HG03139 (cell line): ENCODE data around the gene THSD4.
"Not testable (repeated sequence)": the region's sequence is repeated elsewhere in the genome, so short reads cannot be mapped to it uniquely, and the experiment has no call there.

Source experiments
- ATAC-seq: cut with Tn5 transposase; IDR thresholded peaks from one replicate; pipeline ENCODE4 v1.9.1; 2021; ENCODE audit not compliant: unreplicated experiment

Gene THSD4

DNA sequence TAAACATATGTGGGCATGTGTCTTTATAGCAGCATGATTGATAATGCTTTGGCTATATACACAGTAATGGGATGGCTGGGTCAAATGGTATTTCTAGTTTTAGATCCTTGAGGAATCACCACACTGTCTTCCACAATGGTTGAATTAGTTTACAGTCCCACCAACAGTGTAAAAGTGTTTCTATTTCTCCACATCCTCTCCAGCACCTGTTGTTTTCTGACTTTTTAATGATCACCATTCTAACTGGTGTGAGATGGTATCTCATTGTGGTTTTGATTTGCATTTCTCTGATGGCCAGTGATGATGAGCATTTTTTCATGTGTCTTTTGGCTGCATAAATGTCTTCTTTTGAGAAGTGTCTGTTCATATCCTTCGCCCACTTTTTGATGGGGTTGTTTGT, 252.5 kb downstream of the THSD4 start:
- not testable (repeated sequence) for ATAC-seq

DNA sequence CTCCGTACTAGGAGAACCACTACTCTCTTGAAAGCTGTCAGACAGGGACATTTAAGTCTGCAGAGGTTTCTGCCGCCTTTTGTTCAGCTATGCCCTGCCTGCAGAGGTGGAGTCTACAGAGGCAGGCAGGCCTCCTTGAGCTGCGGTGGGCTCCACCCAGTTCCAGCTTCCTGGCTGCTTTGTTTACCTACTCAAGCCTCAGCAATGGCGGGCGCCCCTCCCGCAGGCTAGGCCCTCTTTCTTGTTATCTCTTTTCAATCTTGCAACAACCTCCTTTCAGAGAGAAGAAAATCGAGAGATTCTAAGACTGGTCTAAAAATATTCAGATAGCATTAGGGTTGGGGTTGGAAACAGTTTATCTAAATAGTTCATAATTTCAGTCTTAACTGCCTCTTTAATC, 257.5 kb downstream of the THSD4 start:
- ATAC-seq: not testable (repeated sequence)

GRCh38 chr15:71373917-71374316, 258.6 kb downstream of the THSD4 start:
- ATAC-seq: no peak

- ATAC-seq: no peak
Measured at GRCh38 chr15:71374607-71375352, 259.5 kb downstream of the THSD4 start.

DNA sequence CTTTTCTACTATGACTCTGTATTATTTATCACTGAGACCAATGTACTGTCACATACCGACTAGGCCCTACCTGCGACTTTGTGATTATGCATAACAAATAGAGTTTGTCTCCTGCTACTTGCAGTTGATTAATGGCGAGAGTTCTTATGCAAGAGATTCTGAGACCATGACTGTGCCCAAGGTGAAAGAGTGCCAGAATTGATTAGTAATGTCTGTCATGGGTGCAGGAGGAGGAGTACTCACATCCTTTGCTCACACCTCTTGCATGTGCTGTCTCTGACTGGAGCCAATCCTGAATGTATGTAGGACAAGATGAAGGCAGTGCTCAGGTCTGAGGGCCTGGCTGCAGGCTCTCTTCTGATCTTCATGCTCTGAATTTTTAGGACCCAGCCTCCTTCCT, 260.7 kb downstream of the THSD4 start:
- no peak for ATAC-seq

GRCh38 chr15:71379893-71380292, 264.6 kb downstream of the THSD4 start:
- no peak for ATAC-seq

DNA sequence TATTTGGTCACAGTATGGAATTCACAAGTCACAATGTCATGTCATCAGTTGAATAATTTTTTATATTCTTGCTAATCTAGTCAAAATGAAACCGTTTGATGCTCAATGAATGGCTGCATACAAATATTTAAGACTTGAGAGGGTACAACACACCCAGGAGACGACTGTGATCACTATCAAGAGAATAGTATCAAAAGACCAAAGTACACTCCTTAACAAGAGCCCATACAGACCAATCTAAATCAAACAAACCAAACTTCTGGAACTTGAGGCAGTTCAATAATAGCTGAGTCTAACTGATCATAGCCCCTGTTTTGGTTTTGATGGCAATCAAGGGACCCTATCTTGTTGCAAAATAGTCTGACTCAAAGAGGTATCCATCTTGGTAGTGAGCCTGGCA, 265.1 kb downstream of the THSD4 start:
- no peak for ATAC-seq

DNA sequence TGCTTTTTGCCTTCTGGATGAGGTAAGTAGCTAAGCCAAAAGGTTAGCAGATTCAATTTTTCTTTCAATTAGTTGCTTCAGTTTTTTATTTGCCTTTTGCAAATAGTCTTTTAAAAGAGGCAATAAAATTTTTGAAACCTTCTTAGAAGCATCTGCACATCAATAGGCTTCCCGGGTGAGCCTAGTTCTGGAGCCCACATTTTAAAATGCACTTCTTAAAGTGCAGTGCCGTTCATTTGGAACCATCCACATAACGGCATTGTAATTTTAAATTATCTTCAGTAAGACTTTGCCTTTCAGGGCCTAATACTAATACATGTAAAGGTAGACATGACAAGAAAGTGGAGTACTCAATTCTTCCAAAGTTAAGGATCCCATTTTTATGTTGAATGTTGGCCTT, 269.2 kb downstream of the THSD4 start:
- no peak for ATAC-seq

- no peak for ATAC-seq
Measured at GRCh38 chr15:71385026-71385425, 269.8 kb downstream of the THSD4 start.

DNA sequence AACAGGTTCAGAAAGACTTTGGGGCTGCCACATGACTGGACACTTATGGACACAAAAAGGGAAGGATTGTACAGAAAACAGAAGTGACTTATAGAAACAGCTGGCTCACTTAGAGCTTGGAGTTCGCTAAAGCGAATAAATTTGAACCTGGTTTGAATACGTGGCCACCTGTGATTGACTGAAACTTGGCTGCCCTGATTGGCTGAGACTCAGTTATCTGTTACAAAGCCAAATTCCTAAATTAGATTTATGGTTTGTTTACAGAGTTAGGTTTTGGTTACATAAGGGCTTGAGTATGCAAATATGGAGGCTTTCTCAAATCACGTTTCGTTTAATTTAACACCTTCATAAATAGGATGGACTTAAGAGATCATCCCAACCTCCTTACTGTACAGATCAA, 270.2 kb downstream of the THSD4 start:
- no peak for ATAC-seq

- no peak for ATAC-seq
Measured at GRCh38 chr15:71386005-71386404, 270.7 kb downstream of the THSD4 start.

DNA sequence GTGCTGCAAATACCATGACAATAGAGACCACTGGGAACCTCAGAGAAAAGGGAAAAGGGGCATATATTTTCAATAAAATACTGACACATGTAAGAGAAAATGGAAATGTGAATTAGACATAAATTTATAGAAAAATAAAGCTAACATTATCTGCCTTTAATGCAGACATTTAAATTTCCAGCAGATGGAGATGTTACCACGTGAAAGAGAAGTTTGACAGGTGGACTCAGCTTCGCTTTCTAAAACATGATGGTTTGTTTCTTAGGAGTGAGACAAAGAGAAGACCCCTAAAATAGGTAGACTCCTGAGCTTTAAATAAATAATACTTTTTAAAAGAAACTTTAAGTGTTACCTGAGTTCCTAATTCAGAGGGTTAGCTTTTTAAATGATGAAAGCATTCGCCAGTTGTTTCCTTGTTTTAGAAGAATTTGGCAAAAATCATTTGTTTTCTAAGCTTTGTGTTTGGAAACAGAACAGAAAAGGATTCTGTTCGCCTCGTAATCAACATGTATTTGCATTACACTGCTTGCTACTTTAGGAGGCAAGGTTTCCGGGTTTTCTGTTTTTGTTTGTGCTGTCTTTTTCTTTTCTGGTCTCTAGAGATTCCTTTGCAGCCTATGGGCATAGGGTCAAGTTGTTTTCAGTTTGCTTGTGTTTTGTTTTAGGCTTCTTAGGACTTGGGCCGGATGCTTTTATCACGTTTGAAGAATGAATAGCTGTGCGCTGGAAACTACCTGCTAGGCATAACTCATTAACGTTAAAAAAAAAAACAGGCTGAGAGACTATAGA, 271.4 kb downstream of the THSD4 start:
- no peak for ATAC-seq

- no peak for ATAC-seq
Measured at GRCh38 chr15:71387810-71388209, 272.5 kb downstream of the THSD4 start.

GRCh38 chr15:71390096-71390495, 274.8 kb downstream of the THSD4 start:
- ATAC-seq: no peak

- no peak for ATAC-seq
Measured at GRCh38 chr15:71391421-71392088, 276.3 kb downstream of the THSD4 start.

DNA sequence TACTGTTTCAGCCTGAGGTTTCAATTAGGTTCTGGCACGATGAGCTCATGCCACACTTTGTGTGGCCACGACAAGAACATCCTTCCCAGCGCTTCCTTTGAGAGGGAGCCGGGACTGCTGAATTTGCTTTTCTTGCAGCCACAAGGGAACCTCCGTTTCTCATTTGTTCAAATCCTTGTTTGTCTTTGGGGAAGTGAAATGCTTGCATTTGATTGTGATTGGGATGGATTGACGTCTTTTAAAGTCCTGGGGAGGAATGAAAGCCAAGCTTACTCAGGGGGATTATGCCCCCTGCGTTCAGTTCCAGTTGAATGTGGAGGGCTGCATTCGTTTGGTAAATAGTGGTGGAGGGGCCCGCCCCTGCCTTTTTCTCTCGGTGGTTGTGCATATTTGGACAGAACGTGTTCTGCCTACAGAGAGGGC, 277.6 kb downstream of the THSD4 start:
- no peak for ATAC-seq

DNA sequence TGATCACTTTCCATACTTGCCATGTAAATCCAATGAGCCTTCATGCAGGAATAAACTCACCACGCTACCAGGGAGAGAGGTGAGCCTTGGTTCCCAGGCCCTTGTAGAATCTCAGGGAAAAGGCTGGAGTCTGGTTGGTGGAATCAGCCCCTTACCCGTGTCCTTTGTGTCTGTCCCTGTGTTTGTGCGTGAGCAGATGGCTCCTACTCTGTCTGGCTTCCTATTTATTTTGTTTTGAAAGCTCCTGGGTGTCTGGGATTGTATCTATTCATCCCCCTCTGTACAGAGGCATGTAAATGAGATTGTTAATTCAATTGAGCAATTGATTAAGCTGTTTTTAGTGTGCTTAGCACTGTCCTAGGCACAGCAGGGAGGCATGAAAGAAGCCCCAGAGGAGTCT, 278.1 kb downstream of the THSD4 start:
- no peak for ATAC-seq

GRCh38 chr15:71396536-71397125, 281.4 kb downstream of the THSD4 start:
- no peak for ATAC-seq

GRCh38 chr15:71397377-71397776, 282.1 kb downstream of the THSD4 start:
- ATAC-seq: no peak

DNA sequence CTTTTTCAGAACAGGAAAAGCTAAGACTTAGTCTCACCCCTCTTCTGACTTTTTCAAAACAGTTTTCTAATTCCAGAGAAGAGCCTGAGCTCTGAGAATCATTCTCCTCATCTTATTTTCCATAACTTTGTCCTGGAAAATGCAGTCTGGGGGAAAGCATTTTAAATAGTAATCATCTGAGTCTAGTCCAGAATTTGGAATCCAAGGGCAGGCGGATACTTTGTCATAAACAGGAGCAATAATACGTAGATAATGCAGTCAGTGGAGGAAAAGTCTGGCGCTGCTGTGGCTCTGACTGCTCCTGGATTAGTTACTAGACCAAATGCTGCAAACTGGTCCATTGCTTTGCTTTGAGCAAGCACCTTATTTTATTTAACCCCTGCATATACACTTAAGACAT, 285.0 kb downstream of the THSD4 start:
- no peak for ATAC-seq

DNA sequence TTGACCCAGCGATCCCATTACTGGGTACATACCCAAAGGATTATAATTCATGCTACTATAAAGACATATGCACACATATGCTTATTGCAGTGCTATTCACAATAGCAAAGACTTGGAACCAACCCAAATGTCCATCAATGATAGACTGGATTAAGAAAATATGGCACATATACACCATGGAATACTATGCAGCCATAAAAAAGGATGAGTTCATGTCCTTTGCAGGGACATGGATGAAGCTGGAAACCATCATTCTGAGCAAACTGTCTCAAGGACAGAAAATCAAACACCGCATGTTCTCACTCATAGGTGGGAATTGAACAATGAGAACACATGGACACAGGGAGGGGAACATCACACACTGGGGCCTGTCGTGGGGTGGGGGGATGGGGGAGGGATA, 286.5 kb downstream of the THSD4 start:
- not testable (repeated sequence) for ATAC-seq

DNA sequence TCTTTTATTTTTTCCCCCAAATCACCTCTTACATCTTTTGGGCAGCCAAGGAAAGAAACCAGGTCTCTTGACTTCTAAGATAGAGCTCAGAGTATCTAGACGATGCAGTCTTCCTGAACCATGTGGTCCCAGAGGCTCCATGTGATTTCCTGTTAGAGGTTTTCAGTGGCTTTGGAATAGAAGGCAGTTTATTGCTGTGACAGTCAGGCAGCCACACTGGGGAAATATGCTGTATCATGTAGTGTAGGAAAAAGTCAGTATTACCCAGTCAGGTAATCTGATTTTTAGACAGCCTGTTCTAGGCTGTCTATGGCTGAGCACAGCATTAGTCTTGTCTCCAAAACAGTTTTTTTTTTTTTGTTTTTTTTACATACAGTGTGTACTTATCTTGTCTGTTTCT, 294.3 kb downstream of the THSD4 start:
- ATAC-seq: no peak
